HCT116 (cell line): ENCODE data around the gene NEK7. TPM values are rescaled to one million over a fixed set of nuclear protein-coding genes. Genes with fewer than 3 reads are reported as not detected.
A peak's percentile ranks its signal among the peaks of the same experiment; 100 is the strongest.

Experiments
- ATAC-seq: fragments of 200-7000 bp; cut with Tn5 transposase; 2 replicates; pipeline ENCODE4 v1.9.1; 2020; ENCODE audit warnings: mild to moderate bottlenecking, moderate library complexity
- BruUV-seq: library from RNA; stranded (reverse); fragments of 400-500 nt; replicated peaks from 2 replicates; lab custom pipeline; 2021; lab: Mats Ljungman, UMichigan
- CTCF ChIA-PET: fragments of 300-600 bp; sonication (Branson Sonifier 250); formaldehyde crosslinking; loops from one replicate; lab custom pipeline; 2021; ENCODE audit warnings: antibody characterized with exemption; lab: Charles Lee
- POLR2A ChIA-PET: fragments of 300-600, 350-600 bp; sonication (Branson Sonifier 250); formaldehyde crosslinking; loops from one replicate; lab custom pipeline; 2021; ENCODE audit warnings: antibody characterized with exemption; lab: Charles Lee
- RAD21 ChIA-PET, 2 experiments: fragments of 300-600 bp; sonication (Branson Sonifier 250); formaldehyde crosslinking; loops; one replicate each; lab custom pipeline; 2023; ENCODE audit warnings: low total read pairs in 2 of 2; ENCODE audit not compliant: uncharacterized antibody in 2 of 2, unreplicated experiment in 2 of 2, low non-redundant PET in 1 of 2; lab: Charles Lee
- DNase-seq: peaks from one replicate; pipeline ENCODE4 v3.0.0-alpha.2; 2010; ENCODE audit warnings: low read depth, low spot score
- H2AFZ ChIP-seq: fragments of 200-600 bp; shearing (Covaris generic), sonication (generic); 2 replicates; pipeline ENCODE4 v1.6.1; 2017; ENCODE audit warnings: low read depth, mixed run types, mixed read lengths, antibody characterized with exemption, low read length; ENCODE audit not compliant: poor library complexity, severe bottlenecking
- H3K27ac ChIP-seq: 2 replicates; pipeline ENCODE4 v1.5.1; 2012; ENCODE audit warnings: low read depth, low read length
- H3K27me3 ChIP-seq: fragments of 200-600 bp; sonication (generic); 2 replicates; pipeline ENCODE4 v1.6.1; 2016; ENCODE audit warnings: mixed run types, low read length, mixed read lengths; ENCODE audit not compliant: insufficient read depth
- H3K36me3 ChIP-seq, 2 experiments: fragments of 200-500 bp in 1 of 2; fragments of 200-600 bp in 1 of 2; sonication (Bioruptor generic) in 1 of 2; sonication (generic) in 1 of 2; 2 replicates each; pipeline versions ENCODE4 v1.5.1 to v1.6.1; 2014 to 2016; ENCODE audit warnings: low read length in 2 of 2, inconsistent platforms in 1 of 2, mixed read lengths in 1 of 2, mixed run types in 1 of 2; ENCODE audit not compliant: insufficient read depth in 2 of 2, control insufficient read depth in 1 of 2
- H3K4me1 ChIP-seq, 2 experiments: fragments of 200-600 bp in 1 of 2; sonication (generic) in 1 of 2; 2 replicates each; pipeline versions ENCODE4 v1.5.1 to v1.6.1; 2012 to 2017; ENCODE audit warnings: low read length in 2 of 2, inconsistent platforms in 1 of 2, mild to moderate bottlenecking in 1 of 2, mixed read lengths in 1 of 2, mixed run types in 1 of 2, moderate library complexity in 1 of 2; ENCODE audit not compliant: insufficient read depth in 2 of 2, control insufficient read depth in 1 of 2
- H3K4me2 ChIP-seq: fragments of 200-600 bp; sonication (generic); 2 replicates; pipeline ENCODE4 v1.6.1; 2017; ENCODE audit warnings: mixed run types, low read length, mixed read lengths
- H3K4me3 ChIP-seq, 2 experiments: fragments of 200-600 bp in 1 of 2; sonication (generic) in 1 of 2; replicated peaks in 1 of 2; 2 replicates each; pipeline ENCODE4 v1.5.1; 2011 to 2016; ENCODE audit warnings: low read length in 2 of 2, control low read depth in 1 of 2, low read depth in 1 of 2, mild to moderate bottlenecking in 1 of 2, mixed read lengths in 1 of 2, mixed run types in 1 of 2
- H3K79me2 ChIP-seq: fragments of 200-600 bp; sonication (generic); 2 replicates; pipeline ENCODE4 v1.6.1; 2017; ENCODE audit warnings: mild to moderate bottlenecking, mixed run types, low read length, moderate library complexity, mixed read lengths; ENCODE audit not compliant: insufficient read depth
- H3K9ac ChIP-seq: fragments of 200-600 bp; sonication (generic); 2 replicates; pipeline ENCODE4 v1.6.1; 2016; ENCODE audit warnings: low read length, mixed read lengths
- H3K9me2 ChIP-seq: fragments of 200-600 bp; sonication (generic), shearing (Covaris generic); 2 replicates; pipeline ENCODE4 v1.6.1; 2017; ENCODE audit warnings: mixed run types, mild to moderate bottlenecking, moderate library complexity; ENCODE audit not compliant: insufficient read depth
- H3K9me3 ChIP-seq, 2 experiments: fragments of 200-500 bp in 1 of 2; fragments of 200-600 bp in 1 of 2; sonication (Bioruptor generic) in 1 of 2; sonication (generic) in 1 of 2; 2 replicates each; pipeline ENCODE4 v1.6.1; 2014 to 2017; ENCODE audit warnings: low read length in 2 of 2, mixed read lengths in 2 of 2, inconsistent platforms in 1 of 2, low read depth in 1 of 2, mild to moderate bottlenecking in 1 of 2, mixed run types in 1 of 2, moderate library complexity in 1 of 2; ENCODE audit not compliant: control insufficient read depth in 1 of 2, insufficient read depth in 1 of 2
- H4K20me1 ChIP-seq: fragments of 200-600 bp; sonication (generic), shearing (Covaris generic); 2 replicates; pipeline ENCODE4 v1.6.1; 2017; ENCODE audit warnings: mixed run types, mild to moderate bottlenecking, moderate library complexity; ENCODE audit not compliant: insufficient read depth
- CBX3 ChIP-seq: IDR thresholded peaks from 2 replicates; pipeline ENCODE4 v1.6.1; 2012; ENCODE audit warnings: low read depth
- CEBPB ChIP-seq: IDR thresholded peaks from 2 replicates; pipeline ENCODE4 v1.6.1; 2012; ENCODE audit warnings: low read depth
- CTCF ChIP-seq, 3 experiments: fragments of 200-600 bp in 1 of 3; sonication (generic) in 1 of 3; IDR thresholded peaks in 2 of 3; conservative IDR thresholded peaks in 1 of 3; 2 replicates each; pipeline ENCODE4 v1.5.1; 2012 to 2017; ENCODE audit warnings: low read depth in 2 of 3, low read length in 2 of 3, antibody characterized with exemption in 1 of 3, borderline replicate concordance in 1 of 3, control low read depth in 1 of 3, mild to moderate bottlenecking in 1 of 3, mixed read lengths in 1 of 3, mixed run types in 1 of 3, moderate library complexity in 1 of 3; ENCODE audit not compliant: insufficient read depth in 1 of 3
- FOSL1 ChIP-seq: IDR thresholded peaks from 2 replicates; pipeline ENCODE4 v1.6.1; 2012; ENCODE audit warnings: low read depth
- JUND ChIP-seq: IDR thresholded peaks from 2 replicates; pipeline ENCODE4 v1.6.1; 2012
- RAD21 ChIP-seq: IDR thresholded peaks from 2 replicates; pipeline ENCODE4 v1.6.1; 2012; ENCODE audit warnings: low read depth, mild to moderate bottlenecking
- SP1 ChIP-seq: IDR thresholded peaks from 2 replicates; pipeline ENCODE4 v1.6.1; 2012; ENCODE audit warnings: low read depth
- ZFX ChIP-seq: fragments of 450-650 bp; IDR thresholded peaks from 2 replicates; pipeline ENCODE4 v1.6.1; 2017
- intact Hi-C: fragments of 100-400 bp; cut with micrococcal nuclease; formaldehyde crosslinking; loops from 2 replicates; pipeline ENCODE4 v1.10.0; 2022
- total RNA-seq: library from RNA; stranded (reverse); gene quantifications from one replicate; pipeline ENCODE4 v1.2.1, GENCODE V29; 2021; ENCODE audit not compliant: unreplicated experiment

The NEK7 gene
- total RNA-seq, 1 experiment from 2014 or later, result 33.0 TPM

GRCh38 chr1:198234520-198235251 is 77.9 kb downstream of the NEK7 start:
- Histone ChIP-seq H3K9me2 (no peaks in the 10 kb centered on the region), H4K20me1 (no peaks in the 10 kb centered on the region), H3K4me3 (peak overlapping the region; percentile 31 to 51), H3K79me2 (no peaks in the 10 kb centered on the region), H3K9me3 (peaks cover 0 to 6% of the 10 kb centered on the region in 2 experiments; a peak in 1 of 4 replicates), H2AFZ (no peak overlapping the region), H3K27me3 (no peaks in the 10 kb centered on the region), H3K9ac (peak overlapping the region; percentile 41), H3K36me3 (peaks cover 0 to 6% of the 10 kb centered on the region in 2 experiments; a peak in 1 of 4 replicates), H3K4me1 (peaks cover 4 to 12% of the 10 kb centered on the region in 2 experiments; a peak in 2 of 4 replicates), H3K4me2 (peak overlapping the region; percentile 73), H3K27ac (peak overlapping the region; percentile 56)
- ChIA-PET POLR2A (no interaction called here), CTCF (no interaction called here), RAD21 (no interaction called here)
- intact Hi-C loops, result no loop called here
- BruUV-seq, result no TSS peak
- DNase-seq (no peak), ATAC-seq (peak; percentile 78)
- TF ChIP-seq RAD21 (no peak; the same call in 1 of the 2 replicates), CTCF (IDR thresholded peaks at IDR 0.05 in 2 of 3, conservative IDR thresholded peaks at IDR 0.05 in 1 of 3; ENCODE audit: borderline replicate concordance in 1 of 3, insufficient read depth in 1 of 3, low read depth in 2 of 3, low read length in 2 of 3) (no peak), JUND (0 out of 2 replicates have a peak, but pooled peaks have one; percentile 27), FOSL1 (peak; percentile 4; the same call in 1 of the 2 replicates), SP1 (peak; percentile 21; the same call in 1 of the 2 replicates), CEBPB (no peak), CBX3 (peak; percentile 39; the same call in 1 of the 2 replicates), ZFX (no peak)
